Measurements from ENCODE around the gene SLC19A3.
"Not testable (repeated sequence)": the region's sequence is repeated elsewhere in the genome, so short reads cannot be mapped to it uniquely, and the experiment has no call there.

Gene SLC19A3

GRCh38 chr2:227703280-227703732 is 14.5 kb downstream of the SLC19A3 start:
- no peak for DNase-seq (ENCODE audit: low read depth in 3 of 3)

DNA sequence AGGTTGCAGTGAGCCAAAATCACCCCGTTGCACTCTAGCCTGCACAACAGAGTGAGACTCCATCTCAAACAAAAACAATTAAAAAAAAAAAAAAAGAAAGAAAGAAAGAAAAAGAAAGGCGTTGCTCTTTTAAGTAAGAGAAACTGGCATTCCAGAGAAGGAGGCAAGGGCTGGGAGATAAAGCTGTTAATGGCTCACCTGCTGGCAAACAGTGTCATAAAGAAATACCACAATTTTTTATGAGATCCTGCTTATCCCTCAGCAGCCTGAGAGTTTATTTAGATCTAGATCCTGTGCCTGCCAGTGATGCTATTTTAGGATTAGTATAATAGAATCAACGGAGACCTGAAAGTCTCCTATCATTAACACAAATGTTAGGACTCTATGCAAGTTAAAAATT is 16.3 kb downstream of the SLC19A3 start:
- DNase-seq (ENCODE audit: low read depth in 3 of 3), result no peak

DNA sequence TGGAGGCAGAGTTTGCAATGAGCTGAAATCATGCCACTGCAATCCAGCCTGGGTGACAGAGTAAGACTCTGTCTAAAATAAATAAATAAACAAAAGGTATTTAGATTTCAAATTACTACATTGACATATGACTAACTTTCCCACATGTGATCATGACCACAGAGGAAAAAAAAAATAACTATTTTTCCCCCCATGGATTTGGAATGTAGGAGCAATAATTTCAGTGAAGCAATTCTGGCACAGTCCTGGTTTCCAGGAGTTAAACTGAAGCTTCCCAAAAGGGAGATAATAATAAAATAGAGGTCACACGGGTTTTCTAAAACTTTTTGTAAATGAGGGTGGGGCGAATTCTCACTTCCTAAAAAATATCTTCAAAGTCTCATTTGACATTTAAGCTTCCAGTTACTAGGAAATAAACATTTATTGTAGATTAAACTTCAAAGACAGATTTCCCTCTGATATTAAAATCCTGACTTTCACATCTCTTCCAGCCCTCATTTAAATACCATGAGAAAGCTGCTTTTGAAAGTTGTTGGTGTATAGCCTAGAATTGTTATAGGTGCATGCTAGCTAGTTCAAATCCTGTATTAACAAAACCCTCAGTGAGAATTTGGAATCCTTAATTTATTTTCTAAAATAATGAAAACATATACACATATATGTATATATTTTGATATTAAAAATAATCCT is 20.7 kb downstream of the SLC19A3 start:
- DNase-seq (ENCODE audit: low read depth in 3 of 3), result no peak

- no peak for DNase-seq (ENCODE audit: low read depth in 3 of 3)
Measured at GRCh38 chr2:227687189-227687588, 30.6 kb downstream of the SLC19A3 start.

DNA sequence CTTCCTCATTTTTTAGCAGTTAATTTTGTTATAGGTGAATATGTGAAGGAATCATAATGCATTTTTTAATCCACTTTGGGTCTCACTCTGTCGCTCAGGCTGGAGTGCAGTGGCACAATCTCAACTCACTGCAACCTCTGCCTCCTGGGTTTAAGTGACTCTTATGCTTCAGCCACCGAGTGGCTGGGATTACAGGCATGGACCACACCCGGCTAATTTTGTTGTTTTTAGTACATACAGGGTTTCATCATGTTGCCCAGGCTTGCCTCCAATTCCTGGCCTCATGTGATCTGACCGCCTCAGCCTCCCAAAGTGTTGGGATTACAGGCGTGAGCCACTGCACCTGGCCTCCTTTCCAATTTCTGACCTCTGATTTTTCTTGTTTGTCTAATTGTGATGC is 33.6 kb downstream of the SLC19A3 start:
- no peak for DNase-seq (ENCODE audit: low read depth in 3 of 3)

DNA sequence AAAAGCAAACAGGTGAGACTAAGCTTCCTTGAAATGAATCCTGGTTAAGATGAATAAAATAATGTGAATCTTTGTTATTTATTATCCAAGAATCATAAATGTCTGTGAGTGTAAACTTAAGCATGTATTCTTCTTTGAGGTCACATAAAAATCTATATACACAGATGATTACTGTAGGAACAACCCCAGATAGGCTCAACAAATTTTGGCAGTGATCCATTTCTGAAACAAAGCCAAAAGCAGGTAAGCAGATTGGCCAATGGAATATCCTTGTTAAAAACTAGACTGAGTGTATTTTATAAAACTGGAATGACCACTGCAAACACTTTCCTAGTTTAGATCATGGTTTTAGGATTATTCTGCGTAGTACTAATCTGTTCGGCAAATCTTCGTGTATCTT is 39.9 kb downstream of the SLC19A3 start:
- no peak for DNase-seq (ENCODE audit: low read depth in 3 of 3)

- DNase-seq (ENCODE audit: low read depth in 3 of 3), result no peak
Measured at GRCh38 chr2:227674485-227674884, 43.3 kb downstream of the SLC19A3 start.

- not testable (repeated sequence) for DNase-seq (ENCODE audit: low read depth in 3 of 3)
Measured at GRCh38 chr2:227673620-227674019, 44.2 kb downstream of the SLC19A3 start.

GRCh38 chr2:227671170-227671905 is 46.5 kb downstream of the SLC19A3 start:
- DNase-seq (ENCODE audit: low read depth in 3 of 3), result no peak

- not testable (repeated sequence) for DNase-seq (ENCODE audit: low read depth in 3 of 3)
Measured at GRCh38 chr2:227666631-227667170, 51.1 kb downstream of the SLC19A3 start, which contains the start of gene SCYGR5. TSS of gene SCYGR5 (plus strand) at chr2:227666804. CDS start at chr2:227666804, 0 bp downstream.

GRCh38 chr2:227665189-227665940 is 52.5 kb downstream of the SLC19A3 start:
- no peak for DNase-seq (ENCODE audit: low read depth in 3 of 3)

- DNase-seq (ENCODE audit: low read depth in 3 of 3), result no peak
Measured at GRCh38 chr2:227661827-227662226, 56.0 kb downstream of the SLC19A3 start.

GRCh38 chr2:227661025-227661649 is 56.7 kb downstream of the SLC19A3 start:
- DNase-seq (ENCODE audit: low read depth in 3 of 3), result no peak

- no peak for DNase-seq (ENCODE audit: low read depth in 3 of 3)
Measured at GRCh38 chr2:227657199-227657845, 60.5 kb downstream of the SLC19A3 start.

- no peak for DNase-seq (ENCODE audit: low read depth in 3 of 3)
Measured at GRCh38 chr2:227655454-227655853, 62.4 kb downstream of the SLC19A3 start.

DNA sequence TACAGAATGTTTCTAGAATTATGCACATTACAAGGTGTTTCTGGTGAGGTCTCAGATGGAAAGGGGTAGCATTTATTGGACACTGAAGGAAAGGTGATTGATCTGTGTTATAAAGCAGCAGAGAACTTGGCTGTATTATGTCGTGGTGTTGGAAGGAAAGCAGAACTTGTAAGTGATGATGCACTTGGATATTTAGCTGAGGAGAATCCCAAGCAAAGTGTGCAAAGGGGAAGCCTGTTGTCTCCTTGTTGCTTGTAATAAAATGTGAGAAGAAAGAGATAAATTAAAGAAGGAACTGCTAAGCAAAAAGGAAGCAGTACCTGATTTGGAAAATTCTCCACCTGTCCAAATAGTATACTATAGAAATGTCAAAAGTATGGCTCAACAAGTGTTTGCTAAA is 63.4 kb downstream of the SLC19A3 start:
- DNase-seq (ENCODE audit: low read depth in 3 of 3), result no peak

GRCh38 chr2:227653419-227653818 is 64.4 kb downstream of the SLC19A3 start:
- DNase-seq (ENCODE audit: low read depth in 3 of 3), result no peak

- no peak for DNase-seq (ENCODE audit: low read depth in 3 of 3)
Measured at GRCh38 chr2:227643990-227644551, 73.8 kb downstream of the SLC19A3 start.

GRCh38 chr2:227642656-227643055 is 75.2 kb downstream of the SLC19A3 start:
- DNase-seq (ENCODE audit: low read depth in 3 of 3), result no peak

- no peak for DNase-seq (ENCODE audit: low read depth in 3 of 3)
Measured at GRCh38 chr2:227634201-227634600, 83.6 kb downstream of the SLC19A3 start.

Measured in stimulated activated CD4-positive, alpha-beta T cell treated with anti-CD3 and anti-CD28 coated beads, TNF-alpha, amount 100 ng/mL, for 24 hours (primary cell).